Fibroblast of skin of scalp (primary cell): ENCODE results near the gene RPL5.
A peak's percentile ranks its signal among the peaks of the same experiment; 100 is the strongest.

Source experiments
- DNase-seq: peaks from one replicate; pipeline ENCODE4 v3.0.0-alpha.2; 2013

RPL5 gene

DNA sequence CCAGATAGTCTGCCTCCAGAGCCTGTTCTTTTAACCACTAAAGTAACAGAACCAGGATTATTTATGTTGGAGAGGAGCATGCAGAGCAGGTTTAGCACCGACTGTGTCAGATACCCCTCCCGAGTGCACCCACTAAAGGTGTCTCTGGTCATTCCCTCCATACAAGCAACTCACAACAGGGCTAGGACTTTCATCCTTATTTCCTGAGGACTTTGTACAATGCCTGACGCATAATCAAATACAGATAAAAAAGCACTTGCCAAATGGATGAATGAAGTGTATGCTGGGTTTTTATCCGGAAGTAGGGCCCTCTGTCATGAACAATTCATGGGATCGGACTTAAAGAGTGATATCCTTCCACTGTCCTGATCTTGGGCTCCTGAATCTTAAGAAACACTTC is 26.0 kb downstream of the RPL5 start:
- no peak for DNase-seq

DNA sequence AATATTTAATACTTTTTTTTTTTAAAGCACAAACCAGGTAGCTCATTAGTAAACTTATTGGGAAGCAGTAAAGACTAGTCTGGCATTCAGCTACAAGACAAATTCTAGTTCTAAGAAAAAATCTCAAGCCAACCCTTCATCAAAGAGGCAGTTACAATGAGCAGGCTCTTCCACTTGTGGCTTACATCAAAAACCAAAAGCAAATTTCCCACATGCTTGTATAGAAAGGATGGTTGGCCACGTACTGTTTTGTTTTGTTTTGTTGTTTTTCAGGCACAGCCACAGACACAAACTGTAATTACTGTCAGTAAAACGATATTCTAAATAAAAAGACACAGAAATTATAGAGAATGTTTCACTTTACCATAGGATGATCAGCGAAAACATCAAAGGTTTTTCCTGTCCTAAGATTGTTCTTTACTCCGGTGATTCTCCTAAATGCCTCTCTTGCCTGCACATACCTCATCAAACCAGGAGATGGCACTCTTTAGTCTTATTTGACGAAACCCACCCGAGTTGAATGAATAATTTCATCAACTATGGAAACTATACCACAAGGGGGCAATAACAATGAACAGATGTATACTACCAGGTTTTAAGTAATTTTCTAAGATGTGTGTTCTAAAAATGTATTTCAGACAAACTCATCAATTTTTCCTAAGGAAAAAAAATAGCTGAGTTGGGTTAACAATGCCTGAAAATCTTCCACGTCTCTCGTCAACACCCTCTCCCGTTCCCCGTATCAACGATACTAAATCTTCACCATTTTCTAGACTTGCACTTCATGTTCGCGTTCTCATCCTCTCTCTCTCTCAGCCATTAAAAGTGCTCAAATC is 26.9 kb downstream of the RPL5 start:
- DNase-seq = peak; percentile 84

DNA sequence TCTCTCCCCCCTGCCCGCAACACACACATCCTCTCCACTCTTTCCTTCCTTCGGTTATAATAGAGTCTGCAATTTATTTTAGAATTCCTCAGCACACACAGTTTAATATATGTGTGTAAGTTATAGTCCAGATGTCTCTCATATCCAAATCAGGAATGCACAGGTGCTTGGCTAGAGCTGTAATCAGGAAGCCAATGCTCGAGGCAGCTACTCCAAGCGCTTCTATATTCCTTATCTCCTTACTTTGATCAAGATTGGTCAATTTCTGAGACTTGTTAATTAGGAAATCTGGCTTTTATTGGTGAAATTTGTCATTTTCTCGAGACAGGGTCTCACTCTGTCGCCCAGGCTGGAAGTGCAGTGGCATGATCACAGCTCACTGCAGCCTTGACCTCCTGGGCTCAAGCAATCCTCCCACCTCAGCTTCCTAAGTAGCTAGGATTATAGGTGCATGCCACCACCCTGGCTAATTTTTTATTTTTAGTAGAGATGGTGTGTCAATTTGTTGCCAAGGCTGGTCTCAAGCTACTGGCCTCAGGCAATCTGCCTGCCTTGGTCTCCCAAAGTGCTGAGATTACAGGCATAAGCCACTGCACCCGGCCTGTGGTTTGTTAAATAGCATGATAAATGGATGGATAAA is 27.7 kb downstream of the RPL5 start:
- no peak for DNase-seq

DNA sequence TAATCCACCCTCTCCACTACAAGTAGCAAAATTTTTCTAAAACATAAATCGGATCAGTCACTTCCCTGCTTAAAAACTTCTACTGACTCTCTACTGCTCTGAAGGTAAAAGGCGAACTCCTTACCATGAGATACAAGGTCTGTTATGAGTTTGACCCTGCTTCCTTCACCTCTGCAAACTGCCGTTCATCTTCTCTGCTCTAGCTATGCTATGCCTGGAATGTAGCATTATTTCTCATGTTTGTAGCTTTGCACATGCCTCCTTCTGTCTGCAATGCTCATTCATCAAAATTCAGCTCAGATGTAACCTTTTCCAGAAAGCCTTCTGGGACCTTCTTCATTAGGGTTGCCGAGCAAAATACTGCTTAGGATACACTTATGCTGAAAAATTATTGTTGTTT is 30.8 kb downstream of the RPL5 start:
- DNase-seq = peak; percentile 23

DNA sequence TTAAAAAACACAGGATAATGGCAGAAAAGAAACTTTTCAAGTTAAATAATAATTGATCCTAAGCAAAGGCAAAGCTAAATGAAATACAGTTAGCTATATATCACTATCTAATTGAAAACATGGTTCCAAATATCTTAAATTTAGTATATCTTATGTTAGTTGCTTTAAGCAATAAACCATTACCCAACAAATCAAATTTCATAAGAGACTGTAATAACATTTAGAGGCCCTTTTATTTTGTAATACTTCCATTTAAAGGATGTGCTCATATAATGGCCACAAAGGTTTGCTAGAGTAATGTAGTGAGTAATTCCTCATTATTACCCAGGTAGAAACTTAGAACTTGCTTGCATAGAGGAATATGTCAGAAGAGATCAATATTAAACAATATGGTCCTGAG is 32.3 kb downstream of the RPL5 start:
- DNase-seq = no peak

DNA sequence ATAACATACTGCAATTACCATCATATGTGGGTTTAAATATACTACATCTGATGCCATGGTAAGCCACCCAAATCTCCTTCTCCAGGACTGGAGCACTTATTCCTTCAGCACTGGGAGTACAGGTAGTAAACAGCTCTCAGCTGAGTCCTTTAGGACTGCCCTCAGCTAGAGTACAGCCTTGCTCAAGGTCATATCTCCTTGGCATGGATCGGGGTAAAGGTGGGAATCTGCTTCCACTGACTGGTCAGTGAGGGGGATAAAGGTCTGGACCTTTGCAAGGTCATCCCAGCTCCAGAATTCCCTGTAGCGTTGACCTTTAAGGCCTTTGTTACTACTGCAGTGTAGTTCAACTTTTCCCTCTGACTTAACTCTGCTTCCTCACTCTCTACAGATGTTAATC is 38.8 kb downstream of the RPL5 start:
- no peak for DNase-seq

DNA sequence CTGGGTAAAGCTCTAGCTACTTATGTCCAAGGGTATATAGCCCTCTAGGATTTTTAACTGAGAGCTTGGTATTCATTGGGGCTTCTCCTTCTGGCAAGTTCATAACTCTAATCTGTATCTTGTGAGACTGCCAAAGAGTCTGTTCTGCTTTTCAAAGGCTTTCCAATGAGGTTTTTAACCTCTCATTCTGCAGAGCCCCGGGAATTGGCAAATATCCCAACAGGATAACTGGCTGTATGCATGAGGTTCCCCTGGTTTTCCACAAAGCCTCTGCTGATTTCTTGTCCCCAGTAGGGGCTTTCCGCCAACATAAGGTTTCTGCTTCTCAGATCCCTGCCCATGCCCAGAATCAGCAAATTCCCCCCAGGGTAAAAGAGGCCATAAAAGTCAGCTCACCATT is 40.9 kb downstream of the RPL5 start:
- no peak for DNase-seq

DNA sequence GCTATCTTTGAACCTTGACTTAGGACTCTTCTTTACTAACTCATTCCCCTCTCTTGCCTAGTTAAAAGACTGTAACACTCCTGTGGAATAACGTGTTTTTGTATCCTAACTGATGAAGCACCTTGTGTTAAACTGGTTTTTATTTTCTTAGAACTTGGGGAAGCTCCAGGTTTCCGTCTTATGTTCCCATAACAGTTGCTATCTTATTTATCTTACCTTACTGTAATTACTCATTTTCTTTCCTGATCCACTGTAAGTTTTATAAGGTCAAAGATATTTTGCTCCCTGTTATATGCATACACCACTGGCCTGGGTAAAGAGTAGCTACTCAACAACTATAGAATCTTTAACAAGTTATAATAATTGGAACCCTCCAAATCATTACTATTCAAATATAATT is 43.1 kb downstream of the RPL5 start:
- DNase-seq = no peak

DNA sequence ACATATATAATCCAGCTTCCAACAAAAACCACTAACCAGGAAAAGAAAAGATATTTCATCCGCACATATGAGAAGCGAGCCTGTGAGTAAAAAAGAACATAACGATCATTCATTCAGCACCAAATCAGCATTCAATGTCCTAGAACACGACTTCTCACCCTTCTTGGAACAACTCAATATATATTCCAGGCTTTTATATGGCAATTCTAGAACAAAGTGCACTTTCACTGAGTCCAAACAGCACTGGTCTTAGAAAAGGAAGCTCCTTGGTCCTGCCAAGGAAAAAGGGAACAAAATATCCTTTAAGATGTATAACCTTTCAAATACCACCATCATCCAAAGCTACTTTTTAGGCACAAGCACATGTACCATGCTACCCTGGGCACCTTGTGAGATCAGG is 44.5 kb downstream of the RPL5 start:
- no peak for DNase-seq

DNA sequence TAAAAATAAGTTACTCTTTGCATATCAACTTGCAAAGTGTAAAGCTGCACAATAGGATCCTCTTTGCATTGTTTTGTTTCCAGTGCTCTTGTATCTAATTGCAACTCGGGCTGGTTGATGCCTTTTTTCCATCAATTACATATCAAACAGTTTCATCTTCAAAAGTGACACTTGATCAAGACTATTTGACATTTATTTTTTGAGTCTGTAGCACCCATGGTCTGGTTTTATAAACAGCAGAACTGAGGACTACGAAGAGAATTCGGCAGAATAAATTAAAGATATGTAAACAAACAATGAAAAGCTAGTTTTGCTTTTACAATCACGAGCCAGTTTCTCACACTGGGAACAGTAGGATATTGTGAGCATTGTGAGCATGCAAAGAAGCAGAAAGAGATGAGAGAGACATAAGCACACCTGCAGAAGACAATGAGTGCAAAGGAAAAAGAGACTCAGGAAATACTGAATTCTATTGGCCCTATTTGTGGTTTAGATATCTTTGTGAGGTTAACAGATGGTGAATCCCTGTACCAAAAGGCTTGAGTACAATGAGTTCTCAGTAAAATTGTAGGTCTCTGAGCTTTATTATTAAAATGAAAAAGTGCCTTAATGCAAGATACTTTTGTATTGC is 45.4 kb downstream of the RPL5 start:
- no peak for DNase-seq

DNA sequence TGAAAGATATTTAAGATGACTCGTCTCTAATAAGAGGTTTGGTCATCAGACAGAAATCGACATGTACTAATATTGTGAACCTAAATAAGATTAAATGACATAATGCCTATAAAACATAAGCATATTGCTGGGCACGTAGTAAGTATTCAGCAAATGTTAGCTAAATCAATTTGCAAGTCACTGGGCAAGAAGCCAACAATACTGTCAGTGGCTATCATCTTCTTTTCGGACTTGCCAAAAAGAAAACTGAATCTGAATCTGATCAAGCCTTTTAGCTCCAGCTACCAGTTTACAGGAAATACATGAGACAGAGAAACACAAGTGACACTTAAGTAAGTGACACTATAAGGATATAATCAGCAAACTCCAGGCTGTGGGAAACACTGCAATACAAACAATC is 46.0 kb downstream of the RPL5 start:
- peak; percentile 17 for DNase-seq

DNA sequence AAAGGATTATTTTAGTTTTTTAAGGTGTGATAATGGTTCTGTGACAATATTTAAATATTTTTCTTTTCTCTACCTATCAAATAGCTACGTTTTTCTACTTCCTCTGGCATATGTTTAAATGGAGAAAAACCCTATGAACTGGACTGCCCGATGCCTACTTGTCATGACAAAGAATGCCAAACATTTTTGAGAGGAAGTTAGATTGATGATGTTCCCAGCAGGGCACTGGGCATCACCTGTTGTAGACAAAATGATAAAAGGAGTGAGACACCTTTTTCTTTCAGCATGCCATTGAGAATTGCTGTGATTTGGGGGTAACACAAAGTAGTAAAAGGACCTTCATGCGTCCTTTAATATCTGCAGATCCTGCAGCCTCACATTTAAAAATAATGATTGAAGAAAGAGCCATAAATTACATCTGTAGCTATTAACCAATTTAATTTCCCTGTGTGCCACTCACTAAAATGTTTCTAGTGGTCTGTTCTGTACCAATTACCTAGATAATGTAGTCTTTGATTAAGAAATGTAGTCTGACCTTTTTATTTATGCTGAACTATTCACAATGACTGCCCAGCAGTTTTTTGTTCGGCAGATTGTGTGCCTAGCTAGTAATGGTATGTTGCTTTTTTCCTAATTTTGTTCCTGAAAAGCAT is 47.6 kb downstream of the RPL5 start:
- DNase-seq = no peak

DNA sequence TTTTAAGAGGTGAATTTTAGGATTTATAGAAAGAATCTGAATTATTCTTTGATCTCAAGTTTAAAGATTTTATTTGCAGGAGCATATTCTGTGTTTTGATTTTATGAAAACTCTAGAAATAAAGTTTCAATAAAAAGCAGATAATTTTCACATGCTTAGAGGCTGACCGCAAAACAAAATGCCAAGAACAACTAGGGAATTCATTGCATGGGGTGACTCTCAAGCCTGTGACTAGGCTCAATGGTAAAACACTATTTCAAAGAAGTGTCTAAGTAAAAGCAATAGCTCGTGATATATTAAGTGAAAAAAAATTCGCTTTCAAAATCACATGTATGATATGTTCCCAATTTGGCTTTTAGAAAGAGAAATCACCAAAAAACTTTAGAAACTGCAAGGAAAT is 49.6 kb downstream of the RPL5 start:
- no peak for DNase-seq

DNA sequence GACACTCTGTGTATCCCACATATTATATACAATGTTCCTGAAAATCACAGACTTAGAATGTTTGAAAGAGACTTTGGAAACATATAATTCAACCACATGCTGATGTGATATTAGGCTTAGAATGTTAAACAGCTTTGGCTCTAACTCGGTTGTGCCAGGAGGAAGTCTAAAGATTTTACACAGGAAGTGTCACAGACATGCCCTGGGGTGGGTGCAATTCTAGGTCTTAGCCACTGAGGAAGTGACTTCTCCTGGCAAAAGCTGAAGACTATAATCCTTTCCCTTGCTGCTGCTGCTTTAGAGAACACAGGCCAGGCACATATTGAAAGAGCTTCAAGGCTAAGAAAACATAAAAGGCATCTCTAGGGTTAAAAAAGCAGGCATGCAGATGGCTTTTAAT is 51.0 kb downstream of the RPL5 start:
- peak; percentile 31 for DNase-seq

DNA sequence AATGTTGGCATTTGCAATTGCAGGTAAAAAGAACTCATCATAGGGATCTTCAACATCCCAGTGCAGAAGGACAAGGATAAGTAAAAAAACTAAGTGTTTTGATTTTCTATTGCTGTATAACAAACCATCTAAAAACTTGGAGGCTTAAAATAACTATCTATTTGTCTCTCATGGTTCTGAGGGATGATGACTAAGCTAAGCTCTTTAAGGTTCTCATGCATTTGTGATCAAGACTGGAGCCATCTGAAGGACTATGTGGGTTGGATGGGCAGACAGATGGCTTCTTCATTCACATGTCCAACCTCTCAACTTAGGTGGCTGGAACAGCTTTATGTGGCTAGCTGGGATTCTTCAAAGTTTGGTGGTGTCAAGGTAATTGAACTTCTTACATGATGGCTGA is 51.5 kb downstream of the RPL5 start:
- DNase-seq = no peak

DNA sequence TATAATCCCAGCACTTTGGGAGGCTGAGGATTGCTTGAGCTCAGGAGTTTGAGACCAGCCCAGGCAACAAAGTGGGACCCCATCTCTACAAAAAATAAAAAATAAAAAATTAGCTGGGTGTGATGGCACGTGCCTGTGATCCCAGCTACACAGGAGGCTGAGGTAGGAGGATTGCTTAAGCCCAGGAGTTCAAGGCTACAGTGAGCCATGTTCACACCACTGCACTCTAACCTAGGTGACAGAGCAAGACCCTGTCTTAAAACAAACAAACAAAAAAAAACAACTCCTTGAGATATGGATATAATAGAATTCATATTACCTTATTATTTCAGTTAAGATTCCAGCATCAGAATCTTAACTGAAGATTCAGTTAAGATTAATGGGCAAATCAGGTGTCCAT is 52.4 kb downstream of the RPL5 start:
- DNase-seq = no peak

DNA sequence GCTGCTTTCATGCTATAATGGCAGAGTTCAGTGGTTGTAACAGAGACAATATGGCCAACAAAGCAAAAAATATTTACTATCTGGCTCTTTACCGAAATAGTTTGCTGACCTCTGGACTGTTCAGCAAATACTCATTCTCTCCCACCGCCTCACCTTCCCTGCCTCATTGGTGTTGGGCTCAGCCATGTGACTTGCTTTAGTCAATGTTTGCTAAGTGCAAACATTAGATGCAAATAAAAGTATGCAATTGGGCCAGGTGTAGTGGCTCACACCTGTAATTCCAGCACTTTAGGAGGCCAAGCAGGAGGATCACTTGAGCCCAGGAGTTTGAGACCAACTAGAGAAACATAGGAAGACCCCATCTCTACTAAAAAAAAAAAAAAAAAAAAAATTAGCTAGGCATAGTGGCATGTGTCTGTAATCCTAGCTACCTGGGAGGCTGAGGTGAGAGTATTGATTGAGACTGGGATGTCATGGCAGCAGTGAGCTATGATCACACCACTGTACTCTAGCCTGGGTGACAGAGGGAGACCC is 55.1 kb downstream of the RPL5 start:
- DNase-seq = no peak

DNA sequence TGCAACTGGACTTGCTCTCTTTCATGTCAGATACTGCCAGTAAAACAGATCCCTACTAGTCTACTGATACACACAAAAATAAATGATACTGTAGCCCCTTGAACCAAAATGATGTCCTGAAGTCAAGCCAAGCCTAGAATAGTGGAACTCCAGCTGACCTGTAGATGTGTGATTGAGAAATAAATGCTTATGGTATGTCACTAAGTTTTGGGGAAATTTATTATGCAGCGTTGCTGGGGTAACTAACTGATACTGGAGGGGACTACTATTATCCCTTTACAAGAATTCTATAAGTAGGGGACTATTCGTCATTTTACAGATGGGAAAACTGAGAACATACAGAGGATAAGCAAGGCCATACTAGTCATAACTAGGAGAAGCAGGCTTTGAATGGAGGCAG is 55.6 kb downstream of the RPL5 start:
- DNase-seq = no peak
